HepG2 (cell line): ENCODE results near the gene CCDC57. TPM values are rescaled to one million over a fixed set of nuclear protein-coding genes. Genes with fewer than 3 reads are reported as not detected.

Experiments used
- ATAC-seq: fragments of 200-7000 bp; cut with Tn5 transposase; 3 replicates; pipeline ENCODE4 v1.9.1; 2020; ENCODE audit warnings: mild to moderate bottlenecking, moderate library complexity
- BruUV-seq: library from RNA; stranded (reverse); fragments of 400-500 nt; replicated peaks from 2 replicates; lab custom pipeline; 2021; lab: Mats Ljungman, UMichigan
- CTCF ChIA-PET: fragments of 300-600 bp; formaldehyde crosslinking; extraction: SDS; loops from one replicate; lab custom pipeline; 2021; ENCODE audit warnings: low total read pairs, inconsistent platforms, low intra/inter-chr PET ratio; lab: Yijun Ruan, JAX
- POLR2A ChIA-PET: fragments of 350-600 bp; sonication (Branson Sonifier 250); formaldehyde crosslinking; loops from one replicate; lab custom pipeline; 2020; ENCODE audit warnings: antibody characterized with exemption, inconsistent platforms; lab: Yijun Ruan, JAX
- DNase-seq: peaks from one replicate; pipeline ENCODE4 v3.0.0-alpha.2; 2015; ENCODE audit warnings: low spot score
- FAIRE-seq: peaks from 3 replicates; lab custom pipeline; 2011; peaks lifted over from hg19 to GRCh38; lab: Jason Lieb, UNC
- H2AFZ ChIP-seq: one replicate; pipeline ENCODE4 v1.6.1; 2011; ENCODE audit warnings: low read length, inconsistent platforms
- H3K27ac ChIP-seq: fragments of 300-600 bp; 3 replicates; pipeline ENCODE4 v1.8.0; 2011; ENCODE audit warnings: mixed run types, mild to moderate bottlenecking, mixed read lengths, low read length, inconsistent platforms; ENCODE audit not compliant: insufficient read depth; ENCODE audit errors: extremely low read length
- H3K27me3 ChIP-seq, 2 experiments: fragments of 200-600 bp in 1 of 2; 2 replicates in 1 of 2; 3 replicates in 1 of 2; pipeline versions ENCODE4 v1.6.0 to v1.8.0; 2011; ENCODE audit warnings: low read length in 2 of 2, mild to moderate bottlenecking in 2 of 2, moderate library complexity in 2 of 2, inconsistent platforms in 1 of 2; ENCODE audit not compliant: insufficient read depth in 2 of 2, control insufficient read depth in 1 of 2
- H3K36me3 ChIP-seq, 2 experiments: fragments of 200-600 bp in 1 of 2; replicated peaks in 1 of 2; 2 replicates in 1 of 2; 3 replicates in 1 of 2; pipeline versions ENCODE4 v1.5.1 to v1.8.0; 2011; ENCODE audit warnings: low read length in 2 of 2, inconsistent platforms in 1 of 2; ENCODE audit not compliant: insufficient read depth in 2 of 2, control insufficient read depth in 1 of 2
- H3K4me1 ChIP-seq: 2 replicates; pipeline ENCODE4 v1.5.1; 2012; ENCODE audit warnings: low read length, inconsistent platforms; ENCODE audit not compliant: insufficient read depth
- H3K4me2 ChIP-seq: 2 replicates; pipeline ENCODE4 v1.6.0; 2011; ENCODE audit warnings: low read depth, low read length, inconsistent platforms
- H3K4me3 ChIP-seq, 3 experiments: fragments of 200-600 bp in 1 of 3; sonication (generic), shearing (Covaris generic) in 1 of 3; replicated peaks in 1 of 3; 2 replicates each; pipeline ENCODE4 v1.5.1; 2011 to 2016; ENCODE audit warnings: low read length in 3 of 3, inconsistent platforms in 2 of 3, low read depth in 2 of 3, mild to moderate bottlenecking in 2 of 3, control low read depth in 1 of 3, mixed read lengths in 1 of 3; ENCODE audit not compliant: insufficient read depth in 1 of 3
- H3K79me2 ChIP-seq: one replicate; pipeline ENCODE4 v1.6.1; 2011; ENCODE audit warnings: low read length, inconsistent platforms; ENCODE audit not compliant: insufficient read depth
- H3K9ac ChIP-seq: 2 replicates; pipeline ENCODE4 v1.6.0; 2011; ENCODE audit warnings: mild to moderate bottlenecking, low read depth, low read length, inconsistent platforms; ENCODE audit not compliant: insufficient read depth
- H3K9me3 ChIP-seq: 2 replicates; pipeline ENCODE4 v1.5.1; 2012; ENCODE audit warnings: mild to moderate bottlenecking, low read length
- H4K20me1 ChIP-seq: 2 replicates; pipeline ENCODE4 v1.6.0; 2011; ENCODE audit warnings: inconsistent platforms, mild to moderate bottlenecking, low read length, moderate library complexity; ENCODE audit not compliant: insufficient read depth
- AGO2 ChIP-seq: fragments of 200-400 bp; formaldehyde crosslinking; optimal IDR thresholded peaks from 2 replicates; pipeline ENCODE3; 2017; ENCODE audit warnings: mild to moderate bottlenecking, low read depth, low read length, moderate library complexity
- FOSL1 ChIP-seq: sonication (generic); formaldehyde crosslinking; IDR thresholded peaks from 2 replicates; pipeline ENCODE4 v1.9.0; 2021; ENCODE audit warnings: missing genetic modification reagents, borderline replicate concordance
- HIVEP1 ChIP-seq: sonication (generic); formaldehyde crosslinking; IDR thresholded peaks from 2 replicates; pipeline ENCODE4 v1.4.0; 2020; ENCODE audit warnings: mild to moderate bottlenecking, missing genetic modification reagents
- KDM5B ChIP-seq: sonication (generic); formaldehyde crosslinking; IDR thresholded peaks from 2 replicates; pipeline ENCODE4 v1.4.0; 2020; ENCODE audit warnings: missing genetic modification reagents, mild to moderate bottlenecking, borderline replicate concordance
- KMT2B ChIP-seq: IDR thresholded peaks from 2 replicates; pipeline ENCODE4 v1.6.1; 2016; ENCODE audit warnings: missing genetic modification reagents, missing compliant biosample characterization
- MYNN ChIP-seq: sonication (generic); formaldehyde crosslinking; IDR thresholded peaks from 2 replicates; pipeline ENCODE4 v1.4.0; 2020; ENCODE audit warnings: mild to moderate bottlenecking, low read depth, missing genetic modification reagents
- ZNF136 ChIP-seq: sonication (generic); formaldehyde crosslinking; IDR thresholded peaks from 2 replicates; pipeline ENCODE4 v1.8.1; 2022; ENCODE audit warnings: low read depth, mild to moderate bottlenecking, moderate library complexity, missing genetic modification reagents
- ZNF501 ChIP-seq: sonication (generic); formaldehyde crosslinking; IDR thresholded peaks from 2 replicates; pipeline ENCODE4 v1.5.1; 2020; ENCODE audit warnings: mild to moderate bottlenecking, moderate library complexity, missing genetic modification reagents
- ZNF552 ChIP-seq: sonication (generic); formaldehyde crosslinking; IDR thresholded peaks from 2 replicates; pipeline ENCODE4 v1.9.0; 2022; ENCODE audit warnings: missing genetic modification reagents, mild to moderate bottlenecking, borderline replicate concordance
- ZNF766 ChIP-seq: sonication (generic); formaldehyde crosslinking; IDR thresholded peaks from 2 replicates; pipeline ENCODE4 v1.5.0; 2020; ENCODE audit warnings: missing genetic modification reagents, borderline replicate concordance
- WGBS: methylation state at CpG from one replicate; pipeline ENCODE4 v1.1.6; 2017; ENCODE audit warnings: low lambda C conversion rate; 5-methylcytosine and 5-hydroxymethylcytosine counted together
- in situ Hi-C: cut with HindIII; loops from 2 replicates; pipeline ENCODE4 v1.10.0; 2017; ENCODE audit warnings: low pct_unique_long_range_greater_than_20kb; ENCODE audit not compliant: extremely low pct_ligation_motif_present
- intact Hi-C: fragments of 100-400 bp; cut with micrococcal nuclease; formaldehyde crosslinking; loops from one replicate; pipeline ENCODE4 v1.10.0; 2022; ENCODE audit not compliant: unreplicated experiment
- polyA plus RNA-seq, 8 experiments: library from polyadenylated mRNA; depleted of rRNA in 3 of 8; stranded (reverse) in 7 of 8; unstranded in 1 of 8; fragments of >200 nt; fragmentation: Illumina TruSeq in 4 of 8; extraction: Trizol in 4 of 8; gene quantifications; 2 replicates each; pipeline versions ENCODE4 v1.2.1 to v1.2.3, GENCODE V29; 2011 to 2016; ENCODE audit warnings: low read depth in 4 of 8, missing spikeins in 1 of 8, mixed read lengths in 1 of 8; ENCODE audit not compliant: insufficient read depth in 1 of 8
- total RNA-seq, 5 experiments: library from RNA; depleted of rRNA; stranded (reverse); fragments of >200 nt; fragmentation: Illumina TruSeq; extraction: Trizol; gene quantifications; 2 replicates each; pipeline ENCODE4 v1.2.3, GENCODE V29; 2016; ENCODE audit warnings: low read depth in 1 of 5
- TF ChIP-seq, protein P1 (sequence below): sonication (generic); formaldehyde crosslinking; IDR thresholded peaks from 2 replicates; pipeline ENCODE4 v1.5.1; 2020; ENCODE audit warnings: mild to moderate bottlenecking, missing genetic modification reagents, moderate library complexity

The CCDC57 gene
- total and polyA plus RNA-seq, 2 of the 13 experiments (the other 11 are each of a cell fraction or from before 2014, with no cell fraction given), result 59.3 to 59.9 TPM

DNA sequence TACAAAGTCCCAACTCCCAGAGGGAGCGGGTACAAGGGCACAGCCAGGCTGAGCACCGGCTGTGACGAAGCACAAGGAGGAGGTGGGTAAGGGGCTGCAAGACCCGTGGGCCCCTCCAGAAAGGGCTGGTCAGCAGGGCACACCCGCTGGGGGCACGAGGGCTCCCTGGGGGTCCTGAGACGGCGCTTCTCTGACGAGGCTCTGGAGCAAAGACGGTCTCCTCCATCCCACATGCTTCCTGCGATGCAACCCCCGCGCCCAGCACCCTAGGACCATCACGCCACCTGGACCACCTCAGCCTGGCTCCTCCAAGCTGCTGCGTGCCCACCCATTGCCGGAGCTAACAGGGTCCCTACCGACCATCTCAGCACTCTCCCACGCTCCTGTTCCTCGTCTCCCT lies 8.7 kb downstream of the CCDC57 start:
- DNase-seq, result no peak
- Histone ChIP-seq H2AFZ (no peak overlapping the region), H3K9ac (no peak overlapping the region), H3K27me3 (no peaks in the 10 kb centered on the region), H3K9me3 (no peaks in the 10 kb centered on the region), H3K79me2 (no peaks in the 10 kb centered on the region)
- in situ Hi-C loops, result no loop called here
- ATAC-seq, result no peak
- no peak for TF ChIP-seq KDM5B
- no peak for TF ChIP-seq ZNF552 (CRISPR knock-in tag)
- TF ChIP-seq, protein P1, sequence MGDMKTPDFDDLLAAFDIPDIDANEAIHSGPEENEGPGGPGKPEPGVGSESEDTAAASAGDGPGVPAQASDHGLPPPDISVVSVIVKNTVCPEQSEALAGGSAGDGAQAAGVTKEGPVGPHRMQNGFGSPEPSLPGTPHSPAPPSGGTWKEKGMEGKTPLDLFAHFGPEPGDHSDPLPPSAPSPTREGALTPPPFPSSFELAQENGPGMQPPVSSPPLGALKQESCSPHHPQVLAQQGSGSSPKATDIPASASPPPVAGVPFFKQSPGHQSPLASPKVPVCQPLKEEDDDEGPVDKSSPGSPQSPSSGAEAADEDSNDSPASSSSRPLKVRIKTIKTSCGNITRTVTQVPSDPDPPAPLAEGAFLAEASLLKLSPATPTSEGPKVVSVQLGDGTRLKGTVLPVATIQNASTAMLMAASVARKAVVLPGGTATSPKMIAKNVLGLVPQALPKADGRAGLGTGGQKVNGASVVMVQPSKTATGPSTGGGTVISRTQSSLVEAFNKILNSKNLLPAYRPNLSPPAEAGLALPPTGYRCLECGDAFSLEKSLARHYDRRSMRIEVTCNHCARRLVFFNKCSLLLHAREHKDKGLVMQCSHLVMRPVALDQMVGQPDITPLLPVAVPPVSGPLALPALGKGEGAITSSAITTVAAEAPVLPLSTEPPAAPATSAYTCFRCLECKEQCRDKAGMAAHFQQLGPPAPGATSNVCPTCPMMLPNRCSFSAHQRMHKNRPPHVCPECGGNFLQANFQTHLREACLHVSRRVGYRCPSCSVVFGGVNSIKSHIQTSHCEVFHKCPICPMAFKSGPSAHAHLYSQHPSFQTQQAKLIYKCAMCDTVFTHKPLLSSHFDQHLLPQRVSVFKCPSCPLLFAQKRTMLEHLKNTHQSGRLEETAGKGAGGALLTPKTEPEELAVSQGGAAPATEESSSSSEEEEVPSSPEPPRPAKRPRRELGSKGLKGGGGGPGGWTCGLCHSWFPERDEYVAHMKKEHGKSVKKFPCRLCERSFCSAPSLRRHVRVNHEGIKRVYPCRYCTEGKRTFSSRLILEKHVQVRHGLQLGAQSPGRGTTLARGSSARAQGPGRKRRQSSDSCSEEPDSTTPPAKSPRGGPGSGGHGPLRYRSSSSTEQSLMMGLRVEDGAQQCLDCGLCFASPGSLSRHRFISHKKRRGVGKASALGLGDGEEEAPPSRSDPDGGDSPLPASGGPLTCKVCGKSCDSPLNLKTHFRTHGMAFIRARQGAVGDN (CRISPR knock-in tag), result 0 out of 2 replicates have a peak, but pooled peaks have one; percentile 11
- no peak for TF ChIP-seq ZNF766
- TF ChIP-seq ZNF501 (CRISPR knock-in tag), result no peak
- TF ChIP-seq KMT2B (CRISPR knock-in tag), result no peak
- TF ChIP-seq FOSL1 (CRISPR knock-in tag), result no peak
- peak; percentile 41 for TF ChIP-seq AGO2
- no peak for TF ChIP-seq ZNF136 (CRISPR knock-in tag)
- no peak for TF ChIP-seq HIVEP1 (CRISPR knock-in tag)
- no peak for TF ChIP-seq MYNN (CRISPR knock-in tag)
- TF ChIP-seq, all 625 proteins: peak for 2
- ChIA-PET CTCF (no interaction called here), POLR2A (no interaction called here)
- peaks cover 2 to 3% of the 10 kb centered on the region in 2 experiments; a peak in 2 of 5 replicates for H3K36me3 ChIP-seq
- H3K4me1 ChIP-seq, result peaks cover 20% of the 10 kb centered on the region
- no peak overlapping the region for H3K4me2 ChIP-seq
- H3K27ac ChIP-seq, result no peak overlapping the region
- no TSS peak for BruUV-seq
- FAIRE-seq, result no peak
- intact Hi-C loops, result no loop called here
- WGBS, result 84% methylated on average over 19 of the region's 19 CpGs
- H4K20me1 ChIP-seq, result no peaks in the 10 kb centered on the region
- H3K4me3 ChIP-seq, result no peak overlapping the region
